ENCODE data around the gene KCNH8.

GRCh38 chr3:19446687-19447086 lies 298.4 kb downstream of the KCNH8 start:
- TF ChIP-seq POLR2A (IDR thresholded peaks at IDR 0.05; ENCODE audit: low read depth, low read length) (no peak), POLR2AphosphoS5 (IDR thresholded peaks at IDR 0.05; ENCODE audit: low read depth, low read length) (no peak), SPI1 (IDR thresholded peaks at IDR 0.05; ENCODE audit: low read depth, low read length) (no peak), POU2F2 (IDR thresholded peaks at IDR 0.05; ENCODE audit: low read depth, low read length) (no peak), TAF1 (IDR thresholded peaks at IDR 0.05; ENCODE audit: low read depth, low read length) (no peak)
